Measurements from ENCODE around the gene MROH9. TPM values are rescaled to one million over a fixed set of nuclear protein-coding genes. Genes with fewer than 3 reads are reported as not detected.
"Not testable (repeated sequence)": the region's sequence is repeated elsewhere in the genome, so short reads cannot be mapped to it uniquely, and the experiment has no call there.

MROH9 gene
- total RNA-seq, 4 donors from 2014 or later = not detected

DNA sequence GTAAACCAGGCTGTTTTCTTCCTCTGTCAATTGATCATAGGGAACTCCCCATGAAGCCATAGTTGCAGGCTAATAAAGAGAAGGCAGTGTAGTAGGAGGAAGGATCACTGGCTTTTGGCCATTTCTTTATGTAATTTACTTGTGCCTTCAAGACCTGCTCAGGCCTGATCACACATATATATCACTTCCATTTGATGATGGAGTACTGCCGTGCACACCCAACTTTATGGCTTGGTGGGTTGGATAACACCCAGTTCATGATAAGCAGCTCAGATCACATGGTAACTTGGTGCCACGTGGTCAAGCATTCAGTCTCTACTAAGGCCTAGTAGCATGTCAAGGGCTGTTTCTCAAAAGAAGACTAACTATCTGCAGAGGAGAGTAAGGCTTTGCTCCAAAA, 4.1 kb downstream of the MROH9 start:
- TF ChIP-seq CTCF (IDR thresholded peaks at IDR 0.05 in 4 of 5, conservative IDR thresholded peaks at IDR 0.05 in 1 of 5) (no peak), POLR2A (IDR thresholded peaks at IDR 0.05) (no peak)
- in situ Hi-C loops (cut with MboI; ENCODE audit: low sequenced_read_pairs in 4 of 4) = loop anchor here in 2 of 4 donors (10.0 to 25.0 kb wide), 2 partner anchors 1002 to 1015 kb away; no protein-coding TSS in a partner anchor

GRCh38 chr1:170951744-170952143, 16.4 kb downstream of the MROH9 start:
- H3K4me3 ChIP-seq; H3K27ac ChIP-seq; DNase-seq; ATAC-seq; H3K4me1 ChIP-seq; intact Hi-C loops (cut with DNase I; ENCODE audit: low total_unique reads); H3K27me3 ChIP-seq; H3K36me3 ChIP-seq; H3K9me3 ChIP-seq: not testable (repeated sequence)
- in situ Hi-C loops (cut with MboI; ENCODE audit: low sequenced_read_pairs in 4 of 4) = loop anchor here in 3 of 4 donors (25.0 kb wide), 2 partner anchors 286 to 361 kb away; partner anchors contain the start of genes FMO4 (in 3 of the 3) and FMO1 (in 1 of the 3)

More for the DNA sequence above, 4.1 kb downstream of the MROH9 start:
- no peaks in the 10 kb centered on the region for H3K27me3 ChIP-seq
- intact Hi-C loops (cut with DNase I; ENCODE audit: low total_unique reads) = no loop called here
- no peak for ATAC-seq
- no peaks in the 10 kb centered on the region for H3K36me3 ChIP-seq
- H3K27ac ChIP-seq = no peak overlapping the region
- H3K9me3 ChIP-seq = no peaks in the 10 kb centered on the region
- no peaks in the 10 kb centered on the region for H3K4me1 ChIP-seq
- no peak for DNase-seq
- H3K4me3 ChIP-seq = no peak overlapping the region

- Histone ChIP-seq H3K4me3 (no peak overlapping the region), H3K27ac (no peak overlapping the region), H3K4me1 (no peaks in the 10 kb centered on the region), H3K9me3 (no peaks in the 10 kb centered on the region), H3K36me3 (no peaks in the 10 kb centered on the region), H3K27me3 (no peaks in the 10 kb centered on the region)
- TF ChIP-seq CTCF (IDR thresholded peaks at IDR 0.05 in 4 of 5, conservative IDR thresholded peaks at IDR 0.05 in 1 of 5) = no peak
- TF ChIP-seq POLR2A (IDR thresholded peaks at IDR 0.05) = no peak
- DNase-seq = no peak
- intact Hi-C loops (cut with DNase I; ENCODE audit: low total_unique reads) = no loop called here
- ATAC-seq = no peak
- in situ Hi-C loops (cut with MboI; ENCODE audit: low sequenced_read_pairs in 4 of 4) = loop anchor here in 3 of 4 donors (25.0 kb wide), 2 partner anchors 278 to 353 kb away; partner anchors contain the start of genes FMO4 (in 3 of the 3) and FMO1 (in 1 of the 3)
These were observed 24.1 kb downstream of the MROH9 start for GRCh38 chr1:170959385-170959784.

DNA sequence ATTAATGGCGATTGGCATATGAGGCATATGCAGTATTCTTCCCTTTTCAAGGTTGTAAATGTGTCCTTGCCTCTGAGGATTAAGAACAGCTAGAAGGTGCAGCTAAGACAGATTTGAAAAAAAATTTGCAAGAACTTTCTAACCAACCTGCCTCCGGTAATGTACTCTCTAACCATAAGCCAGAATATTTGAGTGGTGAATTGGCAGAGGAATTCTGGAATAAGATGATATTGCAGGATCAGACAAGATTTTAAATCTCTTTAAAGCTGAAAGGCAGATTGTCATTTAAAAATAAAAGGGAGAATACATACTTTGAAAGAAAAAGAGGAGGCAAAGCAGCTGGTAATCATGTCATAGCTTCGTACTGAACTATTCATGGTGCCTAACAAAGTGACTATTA, 29.2 kb downstream of the MROH9 start:
- H3K4me1 ChIP-seq = no peaks in the 10 kb centered on the region
- TF ChIP-seq CTCF (IDR thresholded peaks at IDR 0.05 in 4 of 5, conservative IDR thresholded peaks at IDR 0.05 in 1 of 5) = no peak
- TF ChIP-seq POLR2A (IDR thresholded peaks at IDR 0.05) = no peak
- ATAC-seq = no peak
- no peaks in the 10 kb centered on the region for H3K27me3 ChIP-seq
- no peak overlapping the region for H3K27ac ChIP-seq
- H3K36me3 ChIP-seq = no peaks in the 10 kb centered on the region
- no peak for DNase-seq
- intact Hi-C loops (cut with DNase I; ENCODE audit: low total_unique reads) (no loop called here), in situ Hi-C loops (cut with MboI; ENCODE audit: low sequenced_read_pairs in 4 of 4) (loop anchor here in 3 of 4 donors (25.0 kb wide), 2 partner anchors 273 to 348 kb away; partner anchors contain the start of genes FMO4 (in 3 of the 3) and FMO1 (in 1 of the 3))
- no peaks in the 10 kb centered on the region for H3K9me3 ChIP-seq
- H3K4me3 ChIP-seq = no peak overlapping the region

- ATAC-seq = peak in 1 of 2 donors; percentile 55
- Histone ChIP-seq H3K27ac (no peak overlapping the region), H3K36me3 (no peaks in the 10 kb centered on the region), H3K9me3 (no peaks in the 10 kb centered on the region), H3K4me3 (no peak overlapping the region), H3K4me1 (no peaks in the 10 kb centered on the region), H3K27me3 (no peaks in the 10 kb centered on the region)
- no peak for DNase-seq
- TF ChIP-seq POLR2A (IDR thresholded peaks at IDR 0.05) (no peak), CTCF (IDR thresholded peaks at IDR 0.05 in 4 of 5, conservative IDR thresholded peaks at IDR 0.05 in 1 of 5) (peak in 4 of 5 experiments; percentile 16 to 54 (median 26))
- intact Hi-C loops (cut with DNase I; ENCODE audit: low total_unique reads) (loop anchor here (1.0 to 5.0 kb wide), 2 partner anchors 260 to 346 kb away; no protein-coding TSS in a partner anchor), in situ Hi-C loops (cut with MboI; ENCODE audit: low sequenced_read_pairs in 4 of 4) (loop anchor here in 3 of 4 donors (25.0 kb wide), 2 partner anchors 270 to 345 kb away; partner anchors contain the start of genes FMO4 (in 3 of the 3) and FMO1 (in 1 of the 3))
These were observed 31.9 kb downstream of the MROH9 start for GRCh38 chr1:170967042-170967910.
